HepG2 (cell line): Measurements from ENCODE around the gene LRP1B. TPM values are rescaled to one million over a fixed set of nuclear protein-coding genes. Genes with fewer than 3 reads are reported as not detected.

Experiments used
- ATAC-seq: fragments of 200-7000 bp; cut with Tn5 transposase; 3 replicates; pipeline ENCODE4 v1.9.1; 2020; ENCODE audit warnings: mild to moderate bottlenecking, moderate library complexity
- BruUV-seq: library from RNA; stranded (reverse); fragments of 400-500 nt; replicated peaks from 2 replicates; lab custom pipeline; 2021; lab: Mats Ljungman, UMichigan
- CTCF ChIA-PET: fragments of 300-600 bp; formaldehyde crosslinking; extraction: SDS; loops from one replicate; lab custom pipeline; 2021; ENCODE audit warnings: low total read pairs, inconsistent platforms, low intra/inter-chr PET ratio; lab: Yijun Ruan, JAX
- POLR2A ChIA-PET: fragments of 350-600 bp; sonication (Branson Sonifier 250); formaldehyde crosslinking; loops from one replicate; lab custom pipeline; 2020; ENCODE audit warnings: antibody characterized with exemption, inconsistent platforms; lab: Yijun Ruan, JAX
- DNase-seq: peaks from one replicate; pipeline ENCODE4 v3.0.0-alpha.2; 2015; ENCODE audit warnings: low spot score
- FAIRE-seq: peaks from 3 replicates; lab custom pipeline; 2011; peaks lifted over from hg19 to GRCh38; lab: Jason Lieb, UNC
- H2AFZ ChIP-seq: one replicate; pipeline ENCODE4 v1.6.1; 2011; ENCODE audit warnings: low read length, inconsistent platforms
- H3K27ac ChIP-seq: fragments of 300-600 bp; 3 replicates; pipeline ENCODE4 v1.8.0; 2011; ENCODE audit warnings: mixed run types, mild to moderate bottlenecking, mixed read lengths, low read length, inconsistent platforms; ENCODE audit not compliant: insufficient read depth; ENCODE audit errors: extremely low read length
- H3K27me3 ChIP-seq, 2 experiments: fragments of 200-600 bp in 1 of 2; 2 replicates in 1 of 2; 3 replicates in 1 of 2; pipeline versions ENCODE4 v1.6.0 to v1.8.0; 2011; ENCODE audit warnings: low read length in 2 of 2, mild to moderate bottlenecking in 2 of 2, moderate library complexity in 2 of 2, inconsistent platforms in 1 of 2; ENCODE audit not compliant: insufficient read depth in 2 of 2, control insufficient read depth in 1 of 2
- H3K36me3 ChIP-seq, 2 experiments: fragments of 200-600 bp in 1 of 2; replicated peaks in 1 of 2; 2 replicates in 1 of 2; 3 replicates in 1 of 2; pipeline versions ENCODE4 v1.5.1 to v1.8.0; 2011; ENCODE audit warnings: low read length in 2 of 2, inconsistent platforms in 1 of 2; ENCODE audit not compliant: insufficient read depth in 2 of 2, control insufficient read depth in 1 of 2
- H3K4me1 ChIP-seq: 2 replicates; pipeline ENCODE4 v1.5.1; 2012; ENCODE audit warnings: low read length, inconsistent platforms; ENCODE audit not compliant: insufficient read depth
- H3K4me2 ChIP-seq: 2 replicates; pipeline ENCODE4 v1.6.0; 2011; ENCODE audit warnings: low read depth, low read length, inconsistent platforms
- H3K4me3 ChIP-seq, 3 experiments: fragments of 200-600 bp in 1 of 3; sonication (generic), shearing (Covaris generic) in 1 of 3; replicated peaks in 1 of 3; 2 replicates each; pipeline ENCODE4 v1.5.1; 2011 to 2016; ENCODE audit warnings: low read length in 3 of 3, inconsistent platforms in 2 of 3, low read depth in 2 of 3, mild to moderate bottlenecking in 2 of 3, control low read depth in 1 of 3, mixed read lengths in 1 of 3; ENCODE audit not compliant: insufficient read depth in 1 of 3
- H3K79me2 ChIP-seq: one replicate; pipeline ENCODE4 v1.6.1; 2011; ENCODE audit warnings: low read length, inconsistent platforms; ENCODE audit not compliant: insufficient read depth
- H3K9ac ChIP-seq: 2 replicates; pipeline ENCODE4 v1.6.0; 2011; ENCODE audit warnings: mild to moderate bottlenecking, low read depth, low read length, inconsistent platforms; ENCODE audit not compliant: insufficient read depth
- H3K9me3 ChIP-seq: 2 replicates; pipeline ENCODE4 v1.5.1; 2012; ENCODE audit warnings: mild to moderate bottlenecking, low read length
- H4K20me1 ChIP-seq: 2 replicates; pipeline ENCODE4 v1.6.0; 2011; ENCODE audit warnings: inconsistent platforms, mild to moderate bottlenecking, low read length, moderate library complexity; ENCODE audit not compliant: insufficient read depth
- FOXK1 ChIP-seq: sonication (generic); formaldehyde crosslinking; IDR thresholded peaks from 2 replicates; pipeline ENCODE4 v1.4.0; 2020; ENCODE audit warnings: low read depth, missing genetic modification reagents, borderline replicate concordance
- GABPA ChIP-seq, 2 experiments: IDR thresholded peaks; 2 replicates each; pipeline ENCODE4 v1.6.1; 2011 to 2016; ENCODE audit warnings: low read depth in 2 of 2, low read length in 1 of 2, missing biosample characterization in 1 of 2, missing genetic modification characterization in 1 of 2
- HNF4A ChIP-seq: sonication (generic); formaldehyde crosslinking; IDR thresholded peaks from 2 replicates; pipeline ENCODE4 v1.4.0; 2020; ENCODE audit warnings: missing genetic modification reagents
- HOXA3 ChIP-seq: sonication (generic); formaldehyde crosslinking; IDR thresholded peaks from 2 replicates; pipeline ENCODE4 v1.5.0; 2020; ENCODE audit warnings: missing genetic modification reagents
- ISX ChIP-seq: sonication (generic); formaldehyde crosslinking; conservative IDR thresholded peaks from 2 replicates; pipeline ENCODE4 v1.5.0; 2020; ENCODE audit warnings: missing genetic modification reagents
- NKX3-1 ChIP-seq: sonication (generic); formaldehyde crosslinking; IDR thresholded peaks from 2 replicates; pipeline ENCODE4 v1.5.0; 2020; ENCODE audit warnings: missing genetic modification reagents
- RARG ChIP-seq: sonication (generic); formaldehyde crosslinking; IDR thresholded peaks from 2 replicates; pipeline ENCODE4 v1.4.0; 2020; ENCODE audit warnings: low read depth, mild to moderate bottlenecking, missing genetic modification reagents
- RFX3 ChIP-seq: IDR thresholded peaks from 2 replicates; pipeline ENCODE4 v1.6.1; 2016; ENCODE audit warnings: missing biosample characterization, missing genetic modification reagents
- YEATS2 ChIP-seq: sonication (generic); formaldehyde crosslinking; IDR thresholded peaks from 2 replicates; pipeline ENCODE4 v1.4.0; 2020; ENCODE audit warnings: missing genetic modification reagents, borderline replicate concordance
- ZBTB4 ChIP-seq: sonication (generic); formaldehyde crosslinking; IDR thresholded peaks from 2 replicates; pipeline ENCODE4 v1.4.0; 2020; ENCODE audit warnings: missing genetic modification reagents, mild to moderate bottlenecking, borderline replicate concordance
- ZMYM2 ChIP-seq: sonication (generic); formaldehyde crosslinking; IDR thresholded peaks from 2 replicates; pipeline ENCODE4 v1.8.0; 2022; ENCODE audit warnings: mild to moderate bottlenecking, missing genetic modification reagents
- ZMYM3 ChIP-seq: sonication (generic); formaldehyde crosslinking; IDR thresholded peaks from 2 replicates; pipeline ENCODE4 v1.5.1; 2020; ENCODE audit warnings: mild to moderate bottlenecking, missing genetic modification reagents
- ZNF235 ChIP-seq: sonication (generic); formaldehyde crosslinking; IDR thresholded peaks from 2 replicates; pipeline ENCODE4 v1.8.1; 2023; ENCODE audit warnings: mild to moderate bottlenecking, missing genetic modification reagents, borderline replicate concordance
- ZNF253 ChIP-seq: sonication (generic); formaldehyde crosslinking; IDR thresholded peaks from 2 replicates; pipeline ENCODE4 v1.8.0; 2022; ENCODE audit warnings: mild to moderate bottlenecking, missing genetic modification reagents, borderline replicate concordance
- ZNF382 ChIP-seq: sonication (generic); formaldehyde crosslinking; IDR thresholded peaks from 2 replicates; pipeline ENCODE4 v1.5.0; 2020; ENCODE audit warnings: missing genetic modification reagents, mild to moderate bottlenecking, borderline replicate concordance
- ZNF564 ChIP-seq: sonication (generic); formaldehyde crosslinking; IDR thresholded peaks from 2 replicates; pipeline ENCODE4 v1.8.1; 2023; ENCODE audit warnings: mild to moderate bottlenecking, missing genetic modification reagents
- ZNF776 ChIP-seq: sonication (generic); formaldehyde crosslinking; IDR thresholded peaks from 2 replicates; pipeline ENCODE4 v1.4.0; 2020; ENCODE audit warnings: mild to moderate bottlenecking, missing genetic modification reagents
- WGBS: methylation state at CpG from one replicate; pipeline ENCODE4 v1.1.6; 2017; ENCODE audit warnings: low lambda C conversion rate; 5-methylcytosine and 5-hydroxymethylcytosine counted together
- in situ Hi-C: cut with HindIII; loops from 2 replicates; pipeline ENCODE4 v1.10.0; 2017; ENCODE audit warnings: low pct_unique_long_range_greater_than_20kb; ENCODE audit not compliant: extremely low pct_ligation_motif_present
- intact Hi-C: fragments of 100-400 bp; cut with micrococcal nuclease; formaldehyde crosslinking; loops from one replicate; pipeline ENCODE4 v1.10.0; 2022; ENCODE audit not compliant: unreplicated experiment
- polyA plus RNA-seq, 8 experiments: library from polyadenylated mRNA; depleted of rRNA in 3 of 8; stranded (reverse) in 7 of 8; unstranded in 1 of 8; fragments of >200 nt; fragmentation: Illumina TruSeq in 4 of 8; extraction: Trizol in 4 of 8; gene quantifications; 2 replicates each; pipeline versions ENCODE4 v1.2.1 to v1.2.3, GENCODE V29; 2011 to 2016; ENCODE audit warnings: low read depth in 4 of 8, missing spikeins in 1 of 8, mixed read lengths in 1 of 8; ENCODE audit not compliant: insufficient read depth in 1 of 8
- total RNA-seq, 5 experiments: library from RNA; depleted of rRNA; stranded (reverse); fragments of >200 nt; fragmentation: Illumina TruSeq; extraction: Trizol; gene quantifications; 2 replicates each; pipeline ENCODE4 v1.2.3, GENCODE V29; 2016; ENCODE audit warnings: low read depth in 1 of 5

LRP1B gene
- total and polyA plus RNA-seq, 2 of the 13 experiments (the other 11 are each of a cell fraction or from before 2014, with no cell fraction given) = 0.04 TPM; not detected in 1

GRCh38 chr2:140627885-140628284 is 1502.9 kb downstream of the LRP1B start (continued):
- TF ChIP-seq ZNF564 (CRISPR knock-in tag) = no peak
- no peak for TF ChIP-seq ISX (CRISPR knock-in tag)
- no peak for TF ChIP-seq ZNF382 (CRISPR knock-in tag)
- no peak for TF ChIP-seq ZNF235
- TF ChIP-seq, all 625 proteins: peak for 0

GRCh38 chr2:140627136-140627535 is 1503.7 kb downstream of the LRP1B start:
- no peaks in the 10 kb centered on the region for H3K79me2 ChIP-seq
- POLR2A ChIA-PET = no interaction called here
- H2AFZ ChIP-seq = no peak overlapping the region
- H3K9ac ChIP-seq = no peak overlapping the region
- no peaks in the 10 kb centered on the region for H3K27me3 ChIP-seq
- WGBS = 9% methylated on average over 5 of the region's 5 CpGs
- no peak overlapping the region for H3K27ac ChIP-seq
- no peaks in the 10 kb centered on the region for H3K9me3 ChIP-seq
- no TSS peak for BruUV-seq
- DNase-seq (no peak), FAIRE-seq (no peak), ATAC-seq (no peak)
- no peak overlapping the region for H3K4me2 ChIP-seq
- CTCF ChIA-PET = no interaction called here
- intact Hi-C loops (no loop called here), in situ Hi-C loops (no loop called here)
- no peaks in the 10 kb centered on the region for H3K4me1 ChIP-seq
- no peaks in the 10 kb centered on the region for H3K36me3 ChIP-seq
- H3K4me3 ChIP-seq = no peak overlapping the region
- no peaks in the 10 kb centered on the region for H4K20me1 ChIP-seq
- TF ChIP-seq FOXK1 (CRISPR knock-in tag) = no peak
- no peak for TF ChIP-seq RARG (CRISPR knock-in tag)
- no peak for TF ChIP-seq YEATS2
- no peak for TF ChIP-seq ZMYM3
- no peak for TF ChIP-seq HOXA3 (CRISPR knock-in tag)

- H3K27me3 ChIP-seq = no peaks in the 10 kb centered on the region
- intact Hi-C loops (no loop called here), in situ Hi-C loops (no loop called here)
- no peaks in the 10 kb centered on the region for H3K9me3 ChIP-seq
- no peaks in the 10 kb centered on the region for H4K20me1 ChIP-seq
- CTCF ChIA-PET = no interaction called here
- H2AFZ ChIP-seq = no peak overlapping the region
- no peak overlapping the region for H3K27ac ChIP-seq
- H3K4me1 ChIP-seq = no peaks in the 10 kb centered on the region
- H3K79me2 ChIP-seq = no peaks in the 10 kb centered on the region
- POLR2A ChIA-PET = no interaction called here
- DNase-seq (no peak), FAIRE-seq (no peak), ATAC-seq (no peak)
- no peak overlapping the region for H3K9ac ChIP-seq
- H3K4me3 ChIP-seq = no peak overlapping the region
- H3K4me2 ChIP-seq = no peak overlapping the region
- H3K36me3 ChIP-seq = no peaks in the 10 kb centered on the region
- 0% methylated on average over 3 of the region's 3 CpGs for WGBS
- no TSS peak for BruUV-seq
- TF ChIP-seq ZNF253 (CRISPR knock-in tag) = no peak
- TF ChIP-seq ZMYM2 (CRISPR knock-in tag) = no peak
- no peak for TF ChIP-seq NKX3-1 (CRISPR knock-in tag)
- no peak for TF ChIP-seq RFX3
- TF ChIP-seq GABPA (IDR thresholded peaks at IDR 0.05; ENCODE audit: low read depth, low read length) = no peak
- no peak for TF ChIP-seq GABPA (CRISPR knock-in tag; IDR thresholded peaks at IDR 0.05; ENCODE audit: low read depth)
- no peak for TF ChIP-seq ZNF776 (CRISPR knock-in tag)
- TF ChIP-seq ISX (CRISPR knock-in tag) = no peak
- no peak for TF ChIP-seq ZBTB4 (CRISPR knock-in tag)
- no peak for TF ChIP-seq HNF4A
Observed at GRCh38 chr2:140624200-140624599, 1506.6 kb downstream of the LRP1B start.
